Activated T-cell treated with anti-CD3 and anti-CD28 coated beads for 48 hours (primary cell): ENCODE measurements around the gene NDC1.
"Not testable (repeated sequence)": the region's sequence is repeated elsewhere in the genome, so short reads cannot be mapped to it uniquely, and the experiment has no call there.

Source experiments
- DNase-seq: peaks from one replicate; pipeline ENCODE4 v3.0.0-alpha.2; 2020; ENCODE audit warnings: low read depth

The NDC1 gene

DNA sequence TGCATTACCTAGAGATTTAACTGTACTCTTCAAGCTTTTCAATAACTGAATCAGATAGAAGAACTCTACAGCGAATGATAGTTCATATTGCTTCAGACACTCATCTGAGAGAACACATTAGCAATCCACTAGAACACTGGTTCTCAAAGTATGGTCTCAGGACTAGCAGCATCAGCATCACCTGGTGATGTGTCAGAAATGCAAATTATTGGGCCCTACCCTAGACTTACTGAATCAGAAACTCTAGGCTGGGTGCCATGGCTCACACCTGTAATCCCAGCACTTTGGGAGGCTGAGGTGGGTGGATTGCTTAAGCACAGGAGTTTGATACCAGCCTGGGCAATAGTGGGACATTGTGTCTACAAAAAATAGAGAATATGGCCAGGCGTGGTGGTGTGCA lies 74.2 kb downstream of the NDC1 start:
- no peak for DNase-seq

DNA sequence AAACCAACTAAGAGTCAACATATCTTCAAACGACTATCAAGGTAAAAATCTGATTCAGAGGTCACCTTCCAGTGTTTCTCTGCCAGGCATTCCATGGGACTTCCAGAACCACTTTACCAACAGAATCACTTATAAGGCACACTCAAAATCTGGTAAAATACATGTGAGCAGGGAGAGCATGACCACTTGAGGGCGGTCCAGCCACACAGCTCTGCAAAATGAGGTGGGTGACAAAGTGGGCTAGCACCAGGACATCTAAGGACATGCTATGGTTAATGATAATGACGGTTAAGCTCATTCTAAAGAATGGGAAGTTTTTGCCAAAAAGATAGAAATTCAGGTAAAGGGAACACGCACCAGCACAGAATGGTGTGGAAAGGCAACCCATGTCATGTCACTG lies 74.6 kb downstream of the NDC1 start:
- DNase-seq = no peak

- DNase-seq = not testable (repeated sequence)
Observed at GRCh38 chr1:53760497-53760896, 77.6 kb downstream of the NDC1 start.

DNA sequence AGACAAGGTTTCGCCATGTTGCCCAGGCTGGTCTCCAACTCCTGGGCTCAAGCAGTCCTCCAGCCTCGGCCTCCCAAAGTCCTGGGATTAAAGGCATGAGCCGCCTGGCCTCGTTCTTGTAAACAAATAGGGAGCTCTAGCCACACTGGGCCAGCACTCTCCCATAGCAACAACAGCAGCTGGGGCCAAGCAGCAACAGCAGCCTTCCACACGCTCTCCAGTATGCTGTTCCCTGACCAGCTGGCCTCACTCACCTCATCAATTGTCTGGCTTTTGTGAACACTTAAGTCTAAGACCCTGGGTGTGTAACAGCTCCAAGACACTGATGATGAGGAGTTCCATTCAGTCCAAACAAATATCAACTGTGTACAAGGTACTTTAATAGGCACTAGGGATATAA lies 82.2 kb downstream of the NDC1 start:
- DNase-seq = no peak

- DNase-seq = no peak
Observed at GRCh38 chr1:53754484-53755312, 83.4 kb downstream of the NDC1 start.

DNA sequence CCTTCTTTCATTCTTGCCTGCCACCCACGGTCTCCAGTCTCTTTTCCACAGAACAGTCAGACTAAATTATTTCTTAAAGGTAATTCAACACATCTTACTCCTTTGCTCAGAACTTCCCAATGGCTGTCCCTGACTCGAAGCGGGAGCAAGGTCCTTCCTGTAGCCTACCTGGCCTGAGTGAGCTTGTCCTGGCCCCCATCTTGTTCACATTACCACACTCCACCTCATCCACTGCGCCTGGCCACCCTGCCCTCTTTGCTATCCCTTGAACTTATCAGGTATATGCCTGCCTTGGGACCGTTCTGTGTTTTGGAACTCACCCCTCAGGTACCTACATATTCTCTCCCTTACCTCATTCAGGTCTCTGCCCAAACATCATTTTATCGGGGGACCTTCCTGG lies 85.8 kb downstream of the NDC1 start:
- no peak for DNase-seq

DNA sequence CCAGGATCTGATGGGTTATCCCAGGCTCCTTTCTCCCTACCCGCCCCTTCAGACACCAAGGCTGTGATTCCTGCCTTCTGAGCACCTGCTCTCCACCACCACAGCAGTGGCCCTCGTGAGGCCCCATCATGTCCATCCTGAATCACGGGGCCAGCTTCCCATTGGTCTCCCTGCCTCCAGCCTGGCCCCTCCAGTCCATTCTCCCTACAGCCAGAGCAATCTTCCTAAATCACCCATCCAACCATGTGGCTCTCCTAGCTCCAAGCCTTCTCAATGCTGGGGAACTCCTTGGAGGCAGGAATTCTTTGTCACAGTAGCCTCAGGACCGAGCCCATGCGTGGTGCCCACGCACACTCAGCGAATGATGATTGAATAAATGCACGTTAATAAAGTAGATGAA lies 90.3 kb downstream of the NDC1 start:
- DNase-seq = no peak

GRCh38 chr1:53740621-53741105 lies 97.4 kb downstream of the NDC1 start:
- DNase-seq = no peak

DNA sequence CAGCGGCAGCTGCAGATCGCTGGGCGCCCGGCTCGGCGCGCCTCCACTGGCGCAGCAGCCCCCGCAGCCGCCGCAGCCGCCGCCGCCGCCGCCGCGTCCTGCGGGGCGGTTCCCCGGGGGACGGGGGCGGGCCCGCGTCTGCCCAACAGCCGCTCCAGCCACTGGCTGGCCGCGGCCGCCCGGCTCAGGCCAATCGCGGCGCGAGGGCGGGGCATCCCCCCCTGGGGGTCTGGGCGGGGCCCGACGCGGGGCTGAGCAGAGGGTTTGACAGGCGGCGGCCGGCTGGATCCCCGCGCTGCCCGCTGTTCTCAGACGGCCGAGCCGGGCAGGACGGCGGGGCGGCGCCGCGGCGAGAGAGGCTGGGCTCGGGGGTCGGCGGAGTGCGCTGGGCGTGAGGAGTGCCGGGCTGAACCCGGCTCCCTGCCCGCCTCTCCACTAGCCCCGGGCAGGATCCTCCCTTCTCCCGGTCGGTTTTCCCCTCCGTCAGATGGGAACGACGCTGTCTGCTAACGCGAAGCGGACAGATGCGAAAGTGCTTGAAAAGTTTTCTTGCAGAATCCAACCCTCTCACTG lies 98.9 kb downstream of the NDC1 start, which contains the start of gene GLIS1:
Gene GLIS1, minus strand, starts transcription at position 56 of the 573 bp plus-strand sequence. CDS start 1,100 bp downstream, outside the sequence.
- peak; percentile 73 for DNase-seq

DNA sequence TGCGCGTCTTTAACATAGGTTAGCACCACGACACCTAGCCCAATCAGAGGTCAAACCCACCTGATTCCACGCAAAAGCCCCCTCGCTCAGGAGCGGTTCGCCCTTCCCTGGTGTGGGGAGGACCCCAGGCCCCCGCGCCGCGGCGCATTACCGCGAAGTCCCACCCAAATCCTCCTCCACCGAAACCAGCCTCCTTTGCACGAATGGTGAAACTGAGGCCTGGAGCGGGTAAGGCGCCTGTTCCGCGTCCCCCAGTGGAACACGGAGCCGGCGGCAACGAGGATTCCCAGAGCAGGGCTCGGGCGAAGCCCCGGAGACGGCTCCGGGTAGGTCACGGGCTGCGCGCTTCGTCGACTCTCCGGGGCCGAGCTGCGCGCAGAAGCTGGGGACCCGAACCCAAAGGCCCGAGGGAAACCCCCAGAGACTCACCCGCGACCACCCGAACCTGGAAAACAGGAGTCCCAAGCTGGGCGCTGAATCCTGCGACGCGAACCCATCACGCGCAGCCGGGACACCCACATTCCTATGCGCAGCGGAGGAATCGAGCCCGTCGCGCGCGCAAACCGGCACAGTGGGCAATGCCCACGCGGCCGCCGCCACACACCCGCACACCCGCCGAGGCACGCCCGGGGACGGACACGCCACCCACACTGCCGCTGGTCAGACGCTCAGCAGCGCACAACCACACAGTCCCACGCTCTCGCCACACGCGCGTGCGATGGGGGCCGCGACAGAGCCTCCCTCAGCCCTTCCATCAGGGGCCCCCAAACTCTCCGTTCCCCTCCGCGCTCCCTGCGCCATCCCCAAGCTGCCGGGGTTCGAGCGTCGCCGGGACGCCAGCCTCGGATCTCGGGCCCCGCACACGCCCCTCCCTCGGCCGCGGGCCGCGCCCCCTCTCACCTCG lies 99.6 kb downstream of the NDC1 start:
- no peak for DNase-seq

DNA sequence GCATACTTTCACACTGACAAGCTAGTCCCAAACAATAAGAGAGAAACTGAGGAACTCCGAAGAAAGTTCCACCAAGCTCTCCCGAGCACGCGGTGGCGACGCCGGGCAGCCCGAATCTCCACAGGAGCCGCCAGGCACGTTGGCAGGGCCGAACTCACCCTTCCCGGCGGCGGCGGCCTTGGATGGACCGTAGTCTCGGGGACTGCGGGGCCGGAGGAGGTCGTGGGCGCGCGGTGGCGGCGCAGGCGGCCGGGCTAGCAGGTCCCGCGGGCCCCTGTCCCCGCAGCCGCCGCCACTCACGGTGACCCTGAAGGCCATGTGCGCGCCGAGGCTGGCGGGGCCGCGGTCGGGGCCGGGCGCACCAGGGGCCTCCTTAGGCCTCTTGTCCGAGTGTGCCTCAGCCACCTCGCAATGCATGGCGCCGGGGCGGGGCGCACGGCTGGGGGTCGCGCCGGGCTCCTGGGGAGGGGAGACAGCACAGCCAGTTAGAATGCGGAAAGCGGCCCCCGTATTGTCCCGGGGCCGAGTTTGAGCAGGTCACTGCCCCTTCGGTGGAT lies 100.4 kb downstream of the NDC1 start:
- DNase-seq = no peak

DNA sequence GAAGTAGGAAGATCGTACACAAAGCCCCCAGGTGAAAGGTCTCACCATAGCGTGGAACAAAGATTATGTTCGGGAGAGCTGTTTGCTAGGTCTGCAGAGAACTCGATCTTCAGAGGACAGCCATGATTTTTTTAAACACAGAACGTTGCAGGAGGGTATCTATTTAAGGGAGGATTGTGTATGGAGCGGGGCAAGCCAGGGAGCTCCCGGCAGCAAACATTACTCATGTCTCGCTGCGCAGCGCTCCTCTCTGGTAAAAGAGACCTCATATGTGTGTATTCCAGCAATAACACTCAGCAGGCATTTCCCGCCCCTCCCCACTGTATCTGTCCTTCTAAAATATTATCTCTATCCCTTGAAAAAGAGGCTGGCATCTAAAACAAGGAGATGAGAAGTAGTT lies 101.8 kb downstream of the NDC1 start:
- DNase-seq = no peak

GRCh38 chr1:53735681-53736080 lies 102.4 kb downstream of the NDC1 start:
- no peak for DNase-seq

GRCh38 chr1:53735261-53735660 lies 102.8 kb downstream of the NDC1 start:
- DNase-seq = no peak

GRCh38 chr1:53734650-53735211 lies 103.4 kb downstream of the NDC1 start:
- no peak for DNase-seq

DNA sequence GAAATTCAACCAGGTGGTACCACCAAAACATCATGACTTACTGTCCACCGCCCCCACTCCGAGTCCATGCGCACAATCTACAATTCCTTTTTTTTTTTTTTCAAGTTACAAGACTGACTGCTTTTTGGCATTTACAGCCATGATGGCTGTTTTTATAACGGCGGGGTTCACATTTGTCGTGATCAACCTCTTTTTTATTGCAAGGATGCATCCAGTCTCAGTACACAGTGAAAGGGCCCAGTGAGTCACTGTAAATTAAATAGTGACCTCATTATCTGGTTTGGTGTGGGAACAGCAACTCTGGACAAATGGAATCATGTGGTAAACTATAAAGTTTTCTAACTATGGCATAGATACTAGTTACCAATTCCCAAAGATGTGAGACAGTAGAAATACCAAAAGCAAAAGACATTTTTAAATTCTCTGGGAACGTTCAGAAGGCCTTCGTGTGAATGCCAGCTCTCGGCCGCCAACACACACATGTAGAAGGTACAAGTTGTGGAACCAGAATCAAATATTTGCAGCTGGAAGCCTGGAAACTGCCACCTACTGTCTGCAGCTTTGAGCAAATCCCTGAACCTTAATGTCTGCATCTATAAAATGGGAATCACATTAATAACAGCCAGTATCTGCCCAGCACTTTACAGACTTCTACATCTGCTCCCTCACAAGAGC lies 104.0 kb downstream of the NDC1 start:
- no peak for DNase-seq

DNA sequence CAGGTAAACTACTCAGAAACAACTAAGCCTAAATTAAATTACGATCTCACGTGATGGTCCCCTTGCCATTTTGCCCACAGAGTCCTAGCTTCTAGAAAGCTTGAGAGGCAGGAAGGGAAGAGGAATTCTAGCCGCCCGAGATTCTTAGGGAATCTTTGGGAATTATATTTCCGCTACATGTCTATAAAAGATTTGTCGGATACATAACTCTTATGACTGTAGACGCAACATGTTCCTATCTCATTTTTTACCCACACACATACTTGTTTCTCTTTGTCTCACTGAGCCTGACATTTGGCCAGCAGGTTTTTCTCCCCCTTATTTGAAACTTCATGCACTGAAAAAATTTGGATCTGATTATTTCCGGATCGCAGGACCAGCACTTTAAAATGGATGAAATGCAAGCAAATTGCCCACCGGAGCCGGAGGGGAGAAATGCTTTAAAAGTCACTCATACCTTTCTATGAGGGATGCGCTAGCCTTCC lies 104.6 kb downstream of the NDC1 start:
- no peak for DNase-seq

DNA sequence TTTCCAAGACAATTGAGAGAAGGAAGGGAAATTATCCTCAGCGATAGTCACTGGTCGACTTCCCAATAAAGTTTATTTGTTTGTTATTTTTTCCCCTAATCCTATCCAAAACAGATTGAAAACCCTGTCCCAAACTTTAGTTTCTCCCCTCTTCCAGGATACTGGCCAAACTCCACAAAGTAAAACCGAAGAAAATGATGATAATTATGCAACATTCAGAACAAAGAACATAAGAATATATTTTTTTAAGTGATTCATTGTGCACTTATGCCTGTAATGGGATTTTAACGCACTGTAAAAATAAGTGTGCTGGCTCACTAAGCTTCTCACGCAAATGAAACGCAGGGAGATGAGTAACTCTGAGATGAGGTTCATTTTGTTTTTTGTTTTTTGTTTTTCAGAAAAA lies 105.2 kb downstream of the NDC1 start:
- DNase-seq = no peak

DNA sequence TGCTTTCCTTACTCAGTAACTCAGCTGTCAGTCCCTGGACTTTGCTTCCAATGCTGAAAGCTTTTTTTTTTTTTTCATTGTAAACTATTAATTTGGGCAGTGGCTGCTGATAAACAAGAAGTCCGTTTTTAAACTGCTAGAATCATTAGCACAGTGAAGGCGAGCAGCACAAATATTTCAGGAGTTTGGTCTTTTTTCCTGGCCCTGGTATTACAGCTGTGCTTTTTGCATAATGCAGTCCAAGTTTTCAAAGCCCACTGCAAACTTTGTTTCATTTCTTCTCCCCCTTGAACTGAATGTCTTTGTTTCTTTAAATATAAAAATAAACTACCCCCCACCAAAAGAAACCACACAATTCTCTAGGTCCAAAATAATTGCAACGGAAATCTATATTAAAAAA lies 105.7 kb downstream of the NDC1 start:
- no peak for DNase-seq

DNA sequence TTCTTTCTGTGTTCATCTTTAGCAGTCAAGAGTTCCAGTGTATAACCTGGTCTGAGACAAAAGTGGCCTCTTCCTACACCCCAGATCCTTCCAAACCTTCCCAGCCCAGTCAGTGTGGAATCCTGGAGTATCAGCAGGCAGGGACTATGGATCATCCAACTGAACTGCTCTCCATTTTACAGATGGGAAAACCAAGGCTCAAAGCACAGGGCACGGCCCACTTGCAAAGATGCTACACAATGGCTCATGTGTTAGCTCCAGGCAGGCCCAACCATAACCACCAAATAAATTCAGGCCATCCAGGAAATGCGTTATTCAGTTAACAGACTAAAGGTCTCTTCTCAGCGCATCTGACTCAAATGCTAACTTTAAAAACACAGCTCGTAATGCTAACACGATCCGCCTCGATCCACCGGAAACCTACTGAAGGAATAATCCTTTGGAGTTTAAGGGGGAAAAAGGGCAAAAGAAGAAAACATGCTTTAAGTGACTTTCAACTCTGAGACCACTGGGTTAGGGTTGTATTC lies 106.3 kb downstream of the NDC1 start:
- no peak for DNase-seq

GRCh38 chr1:53731043-53731600 lies 107.0 kb downstream of the NDC1 start:
- no peak for DNase-seq
